ENCODE data around the gene AGBL5. TPM values are rescaled to one million over a fixed set of nuclear protein-coding genes. Genes with fewer than 3 reads are reported as not detected.

Gene AGBL5
- total and polyA plus RNA-seq, 2 of the 13 experiments (the other 11 are each of a cell fraction or from before 2014, with no cell fraction given): 55.9 to 73.3 TPM

- H3K4me3 ChIP-seq (replicated peaks in 1 of 3; ENCODE audit: insufficient read depth in 1 of 3, low read depth in 2 of 3, low read length in 3 of 3): peak overlapping the region; percentile 19 to 99 (median 74)
- no peaks in the 10 kb centered on the region for H4K20me1 ChIP-seq (ENCODE audit: insufficient read depth, low read length)
- peaks cover 83% of the 10 kb centered on the region for H3K4me1 ChIP-seq (ENCODE audit: insufficient read depth, low read length)
- intact Hi-C loops (cut with micrococcal nuclease; ENCODE audit: unreplicated experiment) (loop anchor here (5.0 to 10.0 kb wide), 3 partner anchors 54 to 1159 kb away; partner anchors contain the start of gene TMEM214), in situ Hi-C loops (cut with HindIII; ENCODE audit: extremely low pct_ligation_motif_present, low pct_unique_long_range_greater_than_20kb) (no loop called here)
- peak overlapping the region; percentile 4 for H3K27ac ChIP-seq (ENCODE audit: extremely low read length, insufficient read depth, low read length)
- 74% methylated on average over 6 of the region's 6 CpGs for WGBS (ENCODE audit: low lambda C conversion rate)
- ChIA-PET CTCF (ENCODE audit: low intra/inter-chr PET ratio, low total read pairs) (no interaction called here), POLR2A (interaction anchor here (1.7 to 9.2 kb wide), 5 partner anchors 7 to 127 kb away, joined by 3 to 106 read pairs (median 15); partner anchors contain the start of genes ABHD1, ATRAID, OST4 and SLC5A6)
- no TSS peak for BruUV-seq (replicated peaks)
- peak overlapping the region; percentile 74 for H3K9ac ChIP-seq (ENCODE audit: insufficient read depth, low read depth, low read length)
- ATAC-seq (no peak), DNase-seq (ENCODE audit: low spot score) (no peak), FAIRE-seq (no peak)
- peaks cover 0 to 3% of the 10 kb centered on the region in 2 experiments; a peak in 3 of 5 replicates for H3K36me3 ChIP-seq (replicated peaks in 1 of 2; ENCODE audit: control insufficient read depth in 1 of 2, insufficient read depth in 2 of 2, low read length in 2 of 2)
- H3K27me3 ChIP-seq (ENCODE audit: control insufficient read depth in 1 of 2, insufficient read depth in 2 of 2, low read length in 2 of 2): no peaks in the 10 kb centered on the region
- peaks cover 53% of the 10 kb centered on the region for H3K79me2 ChIP-seq (ENCODE audit: insufficient read depth, low read length)
- peak overlapping the region; percentile 97 for H3K4me2 ChIP-seq (ENCODE audit: low read depth, low read length)
- no peak for TF ChIP-seq HIVEP1 (CRISPR knock-in tag; IDR thresholded peaks at IDR 0.05)
- no peak overlapping the region for H2AFZ ChIP-seq (ENCODE audit: low read length)
- H3K9me3 ChIP-seq (ENCODE audit: low read length): no peaks in the 10 kb centered on the region
These were observed 37.2 kb downstream of the AGBL5 start for GRCh38 chr2:27088634-27089033.

- BruUV-seq (replicated peaks): no TSS peak
- peak overlapping the region; percentile 74 for H3K9ac ChIP-seq (ENCODE audit: insufficient read depth, low read depth, low read length)
- no peak overlapping the region for H2AFZ ChIP-seq (ENCODE audit: low read length)
- no peaks in the 10 kb centered on the region for H4K20me1 ChIP-seq (ENCODE audit: insufficient read depth, low read length)
- ATAC-seq (no peak), DNase-seq (ENCODE audit: low spot score) (no peak), FAIRE-seq (no peak)
- H3K36me3 ChIP-seq (replicated peaks in 1 of 2; ENCODE audit: control insufficient read depth in 1 of 2, insufficient read depth in 2 of 2, low read length in 2 of 2): peaks cover 0 to 3% of the 10 kb centered on the region in 2 experiments; a peak in 3 of 5 replicates
- peak overlapping the region; percentile 97 for H3K4me2 ChIP-seq (ENCODE audit: low read depth, low read length)
- H3K27ac ChIP-seq (ENCODE audit: extremely low read length, insufficient read depth, low read length): peak overlapping the region; percentile 4
- peak overlapping the region; percentile 17 to 99 (median 74) for H3K4me3 ChIP-seq (replicated peaks in 1 of 3; ENCODE audit: insufficient read depth in 1 of 3, low read depth in 2 of 3, low read length in 3 of 3)
- intact Hi-C loops (cut with micrococcal nuclease; ENCODE audit: unreplicated experiment) (loop anchor here (5.0 to 10.0 kb wide), 3 partner anchors 55 to 1158 kb away; partner anchors contain the start of gene TMEM214), in situ Hi-C loops (cut with HindIII; ENCODE audit: extremely low pct_ligation_motif_present, low pct_unique_long_range_greater_than_20kb) (no loop called here)
- CTCF ChIA-PET (ENCODE audit: low intra/inter-chr PET ratio, low total read pairs): no interaction called here
- H3K79me2 ChIP-seq (ENCODE audit: insufficient read depth, low read length): peaks cover 56% of the 10 kb centered on the region
- H3K27me3 ChIP-seq (ENCODE audit: control insufficient read depth in 1 of 2, insufficient read depth in 2 of 2, low read length in 2 of 2): no peaks in the 10 kb centered on the region
- no peaks in the 10 kb centered on the region for H3K9me3 ChIP-seq (ENCODE audit: low read length)
- H3K4me1 ChIP-seq (ENCODE audit: insufficient read depth, low read length): peaks cover 83% of the 10 kb centered on the region
- POLR2A ChIA-PET: interaction anchor here (2.5 kb wide), 1 partner anchor 123 kb away, joined by 15 read pairs; the partner anchor contains the start of genes ATRAID and SLC5A6
- 68% methylated on average over 12 of the region's 14 CpGs for WGBS (ENCODE audit: low lambda C conversion rate)
- TF ChIP-seq PRDM15 (CRISPR knock-in tag; IDR thresholded peaks at IDR 0.05) (peak; percentile 87), BORCS8-MEF2B (CRISPR knock-in tag; IDR thresholded peaks at IDR 0.05) (0 out of 2 replicates have a peak, but pooled peaks have one; percentile 40), SOX6 (IDR thresholded peaks at IDR 0.05) (no peak), SOX6 (CRISPR knock-in tag; IDR thresholded peaks at IDR 0.05) (0 out of 2 replicates have a peak, but pooled peaks have one; percentile 28), ZFY (CRISPR knock-in tag; IDR thresholded peaks at IDR 0.05) (peak; percentile 10; the same call in 1 of the 2 replicates), SUZ12 (IDR thresholded peaks at IDR 0.05; ENCODE audit: low read depth, low read length) (no peak), HNRNPH1 (optimal IDR thresholded peaks at IDR 0.05; ENCODE audit: low read depth, low read length) (no peak), DMTF1 (CRISPR knock-in tag; IDR thresholded peaks at IDR 0.05) (no peak), MAX (IDR thresholded peaks at IDR 0.05) (peak; percentile 5; the same call in 1 of the 2 replicates)
These were observed 37.9 kb downstream of the AGBL5 start for GRCh38 chr2:27089111-27089954.

Data from HepG2 (cell line).